NCI-H2029 (cell line): ENCODE measurements around the gene PVALEF.

Experiments
- DNase-seq: peaks from one replicate; lab custom pipeline; 2025; lab: John Stamatoyannopoulos, UW

Gene PVALEF

GRCh38 chr17:81165246-81166032 lies at the start of gene PVALEF:
Gene PVALEF, plus strand, starts transcription at chr17:81165507. Its CDS starts 15,720 bp downstream, at chr17:81181227.
- DNase-seq = no peak

DNA sequence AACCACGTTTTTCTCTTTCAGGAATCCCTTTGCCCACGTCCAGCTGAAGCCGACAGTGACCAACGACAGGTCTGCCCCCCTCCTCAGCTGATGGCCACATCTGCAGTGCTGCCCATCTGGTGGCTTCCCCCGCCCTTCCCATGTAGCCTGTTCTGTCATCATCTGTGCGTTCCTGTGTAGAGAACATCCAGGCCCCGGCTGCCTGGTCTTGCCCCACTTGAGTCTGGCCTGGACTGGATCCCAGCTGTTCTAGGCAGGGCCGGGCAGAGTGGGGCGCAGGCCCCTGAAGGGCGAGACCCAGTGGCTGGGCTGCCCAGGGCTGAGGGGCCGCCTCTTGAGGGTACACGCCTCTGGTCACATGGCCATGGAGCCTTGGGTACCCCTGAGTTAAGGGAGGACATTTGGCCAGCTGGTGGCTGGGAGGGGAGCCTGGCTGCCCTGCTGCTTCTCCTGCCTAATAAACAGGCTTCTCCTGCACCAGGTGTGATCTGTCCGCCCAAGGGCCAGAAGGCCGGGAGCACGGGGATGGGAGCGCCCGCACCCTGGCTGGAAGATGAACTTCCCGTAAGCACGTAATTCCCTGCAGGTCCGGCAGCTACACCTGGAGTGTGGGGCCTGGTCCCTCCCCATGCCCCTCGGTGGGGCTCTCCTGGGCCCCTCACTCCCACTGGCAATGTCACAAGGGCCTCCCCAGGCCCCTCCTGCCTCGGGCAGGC lies 49.4 kb upstream of the PVALEF start:
- DNase-seq = no peak

- no peak for DNase-seq
Measured at GRCh38 chr17:81116704-81117103, 48.6 kb upstream of the PVALEF start.

GRCh38 chr17:81117672-81118198 lies 47.6 kb upstream of the PVALEF start:
- DNase-seq = no peak

- no peak for DNase-seq
Measured at GRCh38 chr17:81118308-81119221, 46.7 kb upstream of the PVALEF start.

- peak; percentile 78 for DNase-seq
Measured at GRCh38 chr17:81119223-81120148, 45.8 kb upstream of the PVALEF start.

DNA sequence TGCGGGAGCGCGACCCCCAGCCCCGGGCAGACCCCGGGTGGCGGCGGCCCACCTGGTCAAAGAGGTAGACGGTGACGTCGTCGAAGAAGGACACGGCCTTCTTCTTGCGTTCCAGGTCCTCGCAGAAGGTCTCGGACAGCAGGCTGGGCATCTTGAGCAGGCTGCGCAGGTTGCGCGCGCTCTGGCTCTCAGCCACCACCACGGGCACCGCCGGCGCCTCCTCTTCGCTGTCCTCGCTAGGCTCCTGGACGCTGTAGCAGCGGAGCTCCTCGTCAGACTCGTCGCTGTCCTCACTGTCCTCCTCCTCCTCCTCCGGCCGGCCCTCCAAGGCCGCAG lies 45.2 kb upstream of the PVALEF start:
- DNase-seq = peak; percentile 31

DNA sequence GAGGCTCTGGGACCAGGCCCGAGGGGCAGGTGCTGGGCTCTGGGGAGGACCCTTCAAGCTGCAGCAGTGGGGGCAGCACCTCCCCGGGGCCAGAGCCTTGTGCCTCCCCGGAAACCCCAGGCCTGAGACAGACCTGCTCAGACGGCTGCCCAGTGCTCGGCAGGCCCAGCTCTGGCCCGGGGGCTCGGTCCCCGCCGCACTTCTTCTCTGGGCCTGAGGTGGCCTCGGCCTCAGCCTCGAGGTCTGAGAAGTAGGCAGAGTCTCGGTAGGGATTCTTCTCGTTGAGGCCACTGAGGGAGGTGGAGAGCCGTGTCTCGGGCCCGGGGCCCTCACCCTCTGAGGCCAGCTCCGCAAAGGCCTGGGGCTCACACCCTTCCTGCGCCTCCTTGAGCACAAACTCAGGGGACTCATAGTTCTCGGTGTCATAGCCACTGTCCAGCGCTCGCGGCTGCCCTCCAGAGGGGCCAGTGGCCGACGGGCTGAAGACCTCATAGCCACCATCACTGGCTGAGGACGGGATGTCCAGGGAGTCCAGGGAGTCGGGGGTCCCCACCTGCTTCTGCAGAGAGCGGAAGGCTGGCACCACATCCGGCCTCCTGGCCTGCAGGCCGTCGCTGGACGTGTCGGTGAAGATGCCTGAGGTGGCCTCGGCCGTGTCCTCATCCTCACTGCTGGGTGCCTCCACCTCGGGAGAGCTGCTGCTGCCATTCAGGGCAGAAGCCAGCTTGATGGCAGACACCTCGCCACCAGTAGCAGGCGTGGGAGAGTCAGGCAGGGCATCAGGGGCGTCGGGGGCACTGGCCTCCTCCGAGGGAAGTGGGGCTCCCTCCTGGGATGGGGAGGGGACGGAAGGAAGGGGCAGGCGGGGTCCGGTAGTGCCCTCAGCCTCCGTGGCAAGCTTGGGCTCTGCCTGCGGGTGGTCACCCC lies 44.3 kb upstream of the PVALEF start:
- DNase-seq = no peak

DNA sequence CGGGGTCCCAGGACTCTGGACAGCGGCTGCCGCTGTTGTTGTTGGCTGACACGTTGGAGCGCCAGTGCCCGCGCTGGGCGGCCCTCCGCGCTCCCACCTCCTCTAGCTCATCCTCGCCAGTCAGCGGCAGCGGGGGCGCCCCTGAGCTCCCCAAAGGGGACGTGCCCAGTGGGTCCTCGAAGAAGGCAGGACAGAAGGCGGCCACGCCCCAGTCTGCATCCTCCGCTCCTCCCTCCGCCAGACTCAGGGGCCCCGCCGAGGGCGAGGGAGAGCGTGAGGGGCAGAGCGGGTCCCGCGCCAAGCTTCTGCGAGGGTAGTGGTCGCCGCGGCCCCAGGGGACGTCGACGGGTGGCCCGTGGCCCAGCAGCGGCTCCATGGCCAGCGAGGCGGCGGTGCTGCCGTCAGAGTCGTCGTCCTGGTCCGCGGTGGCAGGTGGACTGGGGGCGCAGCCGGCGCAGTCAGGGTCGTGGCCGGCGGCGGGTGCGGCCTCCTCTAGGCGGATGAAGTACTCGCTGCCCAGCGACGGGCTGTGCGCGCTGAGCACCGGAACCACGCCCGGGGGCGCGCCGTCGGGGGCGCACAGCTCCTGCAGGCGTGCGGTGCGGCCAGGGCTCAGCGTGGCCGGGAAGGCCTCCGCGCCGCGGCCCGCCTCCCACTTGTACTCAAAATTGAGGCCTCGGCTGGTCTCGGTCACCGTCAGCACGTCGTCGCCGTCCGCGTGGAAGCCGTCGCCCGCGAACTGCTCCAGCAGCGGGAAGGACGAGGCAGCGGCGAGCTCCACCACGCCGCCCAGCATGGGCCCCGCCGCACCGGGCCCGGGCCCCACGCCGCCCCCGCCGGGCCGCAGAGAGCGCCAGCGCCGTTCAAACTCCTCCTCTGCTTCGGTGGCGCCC lies 43.2 kb upstream of the PVALEF start:
- DNase-seq = no peak

GRCh38 chr17:81123052-81124048 lies 42.0 kb upstream of the PVALEF start:
- DNase-seq = no peak

DNA sequence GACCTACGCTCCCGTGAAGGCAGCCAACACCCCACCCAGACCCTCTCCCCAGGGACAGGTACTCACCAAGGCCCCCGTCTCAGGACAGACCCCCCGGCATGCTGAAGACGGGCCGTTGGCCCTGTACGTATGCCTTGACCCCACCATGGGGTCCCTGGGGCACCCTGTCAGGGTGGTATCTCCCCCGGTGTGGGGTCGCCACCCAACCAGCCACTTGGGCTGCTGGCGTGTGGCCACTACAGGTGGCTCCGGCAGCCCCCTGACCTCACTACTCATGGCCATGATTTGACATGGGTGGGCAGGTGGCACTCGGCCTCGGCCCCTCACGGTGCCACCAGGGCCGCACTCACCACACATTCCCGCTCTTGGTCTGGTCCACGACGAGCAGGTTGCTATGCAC lies 40.9 kb upstream of the PVALEF start:
- DNase-seq = no peak

GRCh38 chr17:81125573-81126081 lies 39.7 kb upstream of the PVALEF start:
- no peak for DNase-seq

- no peak for DNase-seq
Measured at GRCh38 chr17:81126281-81127132, 38.8 kb upstream of the PVALEF start.

GRCh38 chr17:81127133-81127455 lies 38.2 kb upstream of the PVALEF start:
- no peak for DNase-seq

- no peak for DNase-seq
Measured at GRCh38 chr17:81127526-81128177, 37.7 kb upstream of the PVALEF start.

GRCh38 chr17:81128338-81128737 lies 37.0 kb upstream of the PVALEF start:
- DNase-seq = no peak
